ENCODE data around the gene CFB. TPM values are rescaled to one million over a fixed set of nuclear protein-coding genes. Genes with fewer than 3 reads are reported as not detected.

CFB gene
- total and polyA plus RNA-seq, 2 of the 4 experiments (the other 2 are of a cell fraction): 1.8 to 6.1 TPM

GRCh38 chr6:31946370-31946885 lies 533 bp downstream of the CFB start:
- no peak for TF ChIP-seq RFX5 (IDR thresholded peaks at IDR 0.05; ENCODE audit: low read depth, low read length)
- TF ChIP-seq SMC3 (IDR thresholded peaks at IDR 0.05; ENCODE audit: low read depth, low read length): no peak
- no peak for TF ChIP-seq CEBPB (IDR thresholded peaks at IDR 0.05; ENCODE audit: low read depth, low read length)
- no peak for TF ChIP-seq NFE2L2 (IDR thresholded peaks at IDR 0.05; ENCODE audit: low read depth, low read length)
- TF ChIP-seq POLR2A (IDR thresholded peaks at IDR 0.05; ENCODE audit: low read depth, low read length): no peak
- no peak for TF ChIP-seq CTCF (conservative IDR thresholded peaks at IDR 0.05; ENCODE audit: low read depth, low read length)
- no peak for TF ChIP-seq RCOR1 (IDR thresholded peaks at IDR 0.05; ENCODE audit: insufficient replicate concordance, low read length)
- no peak for TF ChIP-seq MXI1 (IDR thresholded peaks at IDR 0.05; ENCODE audit: borderline replicate concordance, low read depth, low read length)
- no peak for TF ChIP-seq FOS (IDR thresholded peaks at IDR 0.05; ENCODE audit: low read depth, low read length)
- TF ChIP-seq BHLHE40 (IDR thresholded peaks at IDR 0.05; ENCODE audit: low read depth, low read length): no peak
- no peak for TF ChIP-seq MAFK (IDR thresholded peaks at IDR 0.05; ENCODE audit: low read depth, low read length)
- TF ChIP-seq ELK1 (IDR thresholded peaks at IDR 0.05; ENCODE audit: borderline replicate concordance, low read depth, low read length): no peak
- TF ChIP-seq RAD21 (IDR thresholded peaks at IDR 0.05; ENCODE audit: low read length): no peak
- no peak for TF ChIP-seq USF2 (IDR thresholded peaks at IDR 0.05; ENCODE audit: low read depth, low read length)
- peak overlapping the region; percentile 24; the same call in 1 of the 2 replicates for H3K9ac ChIP-seq (ENCODE audit: low read depth, low read length)
- BruUV-seq (replicated peaks): no TSS peak
- H4K20me1 ChIP-seq (ENCODE audit: insufficient read depth, low read length): no peaks in the 10 kb centered on the region
- no peak overlapping the region for H3K4me3 ChIP-seq (ENCODE audit: insufficient read depth, low read depth, low read length)
- no peak overlapping the region for H3K56ac ChIP-seq (ENCODE audit: extremely low read depth, insufficient read depth, low read length)
- H2BK20ac ChIP-seq (ENCODE audit: low read depth, low read length): peak overlapping the region; percentile 46
- peak overlapping the region; percentile 65 for H2BK5ac ChIP-seq (ENCODE audit: low read depth, low read length, poor library complexity, severe bottlenecking)
- no peaks in the 10 kb centered on the region for H3K79me1 ChIP-seq (ENCODE audit: low read depth in 1 of 2, low read length in 2 of 2)
- ChIA-PET POLR2A (ENCODE audit: unreplicated experiment) (interaction anchor here (0.9 kb wide), 1 partner anchor 48 kb away, joined by 3 read pairs; no protein-coding TSS in a partner anchor), CTCF (no interaction called here)
- H3K18ac ChIP-seq (ENCODE audit: low read depth, low read length): peak overlapping the region; percentile 81
- H3K27ac ChIP-seq (ENCODE audit: insufficient read depth, low read length): peak overlapping the region; percentile 64; the same call in 1 of the 2 replicates
- H3K9me1 ChIP-seq (ENCODE audit: insufficient read depth, low read length): peaks cover 12% of the 10 kb centered on the region
- H2AK9ac ChIP-seq (replicated peaks; ENCODE audit: low read depth, low read length, poor library complexity): peak overlapping the region; percentile 48
- H3K27me3 ChIP-seq (ENCODE audit: control insufficient read depth, insufficient read depth, low read length): no peaks in the 10 kb centered on the region
- peak overlapping the region; percentile 49; the same call in 2 of the 3 replicates for H2BK15ac ChIP-seq (ENCODE audit: low read depth, low read length)
- H4K91ac ChIP-seq (ENCODE audit: insufficient read depth, low read depth, low read length): peak overlapping the region; percentile 57; the same call in 1 of the 2 replicates
- peak overlapping the region; percentile 89; the same call in 1 of the 2 replicates for H3K4ac ChIP-seq (ENCODE audit: low read depth, low read length)
- peak overlapping the region; percentile 91 for H2AK5ac ChIP-seq (ENCODE audit: low read depth, low read length)
- peaks cover 7% of the 10 kb centered on the region for H3K36me3 ChIP-seq (ENCODE audit: control insufficient read depth, insufficient read depth, low read length)
- H2AFZ ChIP-seq (replicated peaks; ENCODE audit: low read length, poor library complexity): peak overlapping the region; percentile 94
- intact Hi-C loops (cut with micrococcal nuclease) (no loop called here), in situ Hi-C loops (cut with MboI; ENCODE audit: low sequenced_read_pairs) (loop anchor here (5.0 to 10.0 kb wide), 2 partner anchors 34 to 262 kb away; partner anchors contain the start of gene LY6G5C), dilution Hi-C loops (cut with HindIII; ENCODE audit: low sequenced_read_pairs, unreplicated experiment) (no loop called here)
- peak overlapping the region; percentile 67 to 87; a peak in 3 of 4 replicates for H4K8ac ChIP-seq (ENCODE audit: low read depth in 2 of 2, low read length in 2 of 2)
- H3K23ac ChIP-seq (ENCODE audit: low read depth, low read length): no peak overlapping the region
- peak overlapping the region; percentile 93 for H4K5ac ChIP-seq (ENCODE audit: low read depth, low read length)
- DNase-seq: no peak
- no peak for ATAC-seq (ENCODE audit: low read depth)
- no peaks in the 10 kb centered on the region for H3K9me3 ChIP-seq (ENCODE audit: control insufficient read depth, insufficient read depth, low read length)
- peak overlapping the region; percentile 65; the same call in 1 of the 2 replicates for H3K4me2 ChIP-seq (ENCODE audit: low read depth, low read length)
- peaks cover 22% of the 10 kb centered on the region for H3K4me1 ChIP-seq (ENCODE audit: control insufficient read depth, insufficient read depth, low read length)
- 77% methylated on average over 7 of the region's 11 CpGs; no CpG with 5 or more reads in 1 of the 2 experiments for WGBS, 2 experiments (ENCODE audit: extremely low coverage in 2 of 2, insufficient read length in 1 of 2)
- peak overlapping the region; percentile 68 for H3K14ac ChIP-seq (replicated peaks; ENCODE audit: low read depth, low read length)
- peak overlapping the region; percentile 86 for H2BK120ac ChIP-seq (ENCODE audit: low read depth, low read length)

Data from IMR-90 (cell line).